K562 (cell line): ENCODE data around the gene WFDC1. TPM values are rescaled to one million over a fixed set of nuclear protein-coding genes. Genes with fewer than 3 reads are reported as not detected.

Source experiments
- ATAC-seq: fragments of 200-7000 bp; cut with Tn5 transposase; 3 replicates; pipeline ENCODE4 v1.9.1; 2020; ENCODE audit warnings: moderate library complexity
- BruUV-seq: library from RNA; stranded (reverse); fragments of 400-500 nt; replicated peaks from 2 replicates; lab custom pipeline; 2021; lab: Mats Ljungman, UMichigan
- CTCF ChIA-PET: fragments of 300-600 bp; formaldehyde crosslinking; extraction: SDS; loops from one replicate; lab custom pipeline; 2021; ENCODE audit warnings: low intra/inter-chr PET ratio; lab: Yijun Ruan, JAX
- POLR2A ChIA-PET: fragments of 300-600, 350-650 bp; sonication (Branson Sonifier 250); formaldehyde crosslinking; extraction: SDS; loops from one replicate; lab custom pipeline; 2021; ENCODE audit warnings: antibody characterized with exemption, inconsistent platforms; lab: Yijun Ruan, JAX
- DNase-seq, 4 experiments: peaks; one replicate each; pipeline versions ENCODE4 v3.0.0 to v3.0.0-alpha.2; 2011 to 2018; ENCODE audit warnings: low spot score in 3 of 4, mixed read lengths in 3 of 4; ENCODE audit errors: extremely low read depth in 1 of 4
- FAIRE-seq: peaks from 2 replicates; lab custom pipeline; 2011; peaks lifted over from hg19 to GRCh38; lab: Jason Lieb, UNC
- H2AFZ ChIP-seq: 2 replicates; pipeline ENCODE4 v1.6.0; 2011; ENCODE audit warnings: low read depth, low read length, control low read depth, inconsistent platforms
- H3K27ac ChIP-seq: fragments of 200-600 bp; 3 replicates; pipeline ENCODE4 v1.8.0; 2011; ENCODE audit warnings: low read depth, mild to moderate bottlenecking, control low read depth, inconsistent platforms, low read length, moderate library complexity, mixed read lengths; ENCODE audit errors: extremely low read depth
- H3K27me3 ChIP-seq, 2 experiments: fragments of 300-600 bp in 1 of 2; 2 replicates in 1 of 2; 3 replicates in 1 of 2; pipeline versions ENCODE4 v1.6.0 to v1.8.0; 2011; ENCODE audit warnings: inconsistent platforms in 2 of 2, low read length in 2 of 2, mild to moderate bottlenecking in 1 of 2, mixed read lengths in 1 of 2, moderate library complexity in 1 of 2; ENCODE audit not compliant: control insufficient read depth in 2 of 2, insufficient read depth in 2 of 2
- H3K36me3 ChIP-seq: fragments of 300-600 bp; 3 replicates; pipeline ENCODE4 v1.8.0; 2011; ENCODE audit warnings: mild to moderate bottlenecking, low read length, inconsistent platforms; ENCODE audit not compliant: control insufficient read depth, insufficient read depth
- H3K4me1 ChIP-seq, 2 experiments: fragments of 200-600 bp in 1 of 2; replicated peaks in 1 of 2; 2 replicates in 1 of 2; 3 replicates in 1 of 2; pipeline versions ENCODE4 v1.5.1 to v1.8.0; 2011; ENCODE audit warnings: inconsistent platforms in 2 of 2, low read length in 2 of 2, mild to moderate bottlenecking in 1 of 2, mixed read lengths in 1 of 2, moderate library complexity in 1 of 2; ENCODE audit not compliant: control insufficient read depth in 2 of 2, insufficient read depth in 2 of 2
- H3K4me2 ChIP-seq: 2 replicates; pipeline ENCODE4 v1.6.1; 2011; ENCODE audit warnings: low read length, control low read depth, inconsistent platforms, mixed read lengths; ENCODE audit not compliant: insufficient read depth
- H3K4me3 ChIP-seq: fragments of 200-600 bp; sonication (generic), shearing (Covaris generic); 2 replicates; pipeline ENCODE4 v1.5.1; 2016; ENCODE audit warnings: control low read depth, inconsistent platforms
- H3K79me2 ChIP-seq: fragments of 200-600 bp; 3 replicates; pipeline ENCODE4 v1.8.0; 2011; ENCODE audit warnings: low read length, inconsistent platforms; ENCODE audit not compliant: control insufficient read depth, insufficient read depth
- H3K9ac ChIP-seq, 2 experiments: 2 replicates each; pipeline versions ENCODE4 v1.6.0 to v1.6.1; 2011; ENCODE audit warnings: low read depth in 2 of 2, low read length in 2 of 2, control low read depth in 1 of 2, inconsistent platforms in 1 of 2, mild to moderate bottlenecking in 1 of 2, mixed read lengths in 1 of 2; ENCODE audit not compliant: insufficient read depth in 1 of 2
- H3K9me1 ChIP-seq: one replicate; pipeline ENCODE4 v1.6.0; 2011; ENCODE audit warnings: inconsistent platforms, mild to moderate bottlenecking, low read length, moderate library complexity; ENCODE audit not compliant: control insufficient read depth, insufficient read depth
- H3K9me3 ChIP-seq: replicated peaks from 2 replicates; pipeline ENCODE4 v1.5.1; 2011; ENCODE audit warnings: low read depth, low read length, inconsistent platforms; ENCODE audit not compliant: control insufficient read depth, insufficient read depth
- H4K20me1 ChIP-seq: replicated peaks from 2 replicates; pipeline ENCODE4 v1.6.1; 2011; ENCODE audit warnings: low read length, inconsistent platforms, mixed read lengths; ENCODE audit not compliant: control insufficient read depth, insufficient read depth
- ADNP ChIP-seq: fragments of 200-800 bp; sonication (Bioruptor generic); IDR thresholded peaks from 2 replicates; pipeline ENCODE4 v1.6.1; 2016; ENCODE audit warnings: missing genetic modification characterization, missing compliant biosample characterization
- BCOR ChIP-seq: fragments of 450-650 bp; IDR thresholded peaks from 2 replicates; pipeline ENCODE4 v1.6.1; 2016
- FOSL1 ChIP-seq: fragments of 200-800 bp; sonication (Bioruptor generic); conservative IDR thresholded peaks from 2 replicates; pipeline ENCODE4 v1.6.1; 2016; ENCODE audit warnings: missing genetic modification characterization, missing compliant biosample characterization
- HDAC2 ChIP-seq: fragments of 450-650 bp; IDR thresholded peaks from 2 replicates; pipeline ENCODE4 v1.6.1; 2016; ENCODE audit warnings: mild to moderate bottlenecking
- KDM1A ChIP-seq, 2 experiments: fragments of 450-650 bp; IDR thresholded peaks; 2 replicates each; pipeline ENCODE4 v1.6.1; 2016; ENCODE audit warnings: mild to moderate bottlenecking in 2 of 2
- MCM7 ChIP-seq, 2 experiments: fragments of 450-650 bp; IDR thresholded peaks; 2 replicates each; pipeline ENCODE4 v1.6.1; 2016 to 2018
- RBM25 ChIP-seq: fragments of 200-400 bp; formaldehyde crosslinking; IDR thresholded peaks from 2 replicates; pipeline ENCODE4 v1.6.1; 2018; ENCODE audit warnings: low read length, low read depth, moderate library complexity; ENCODE audit not compliant: severe bottlenecking
- RCOR1 ChIP-seq, 2 experiments: IDR thresholded peaks; 2 replicates each; pipeline ENCODE4 v1.6.1; 2012; ENCODE audit warnings: low read depth in 2 of 2, low read length in 2 of 2, borderline replicate concordance in 1 of 2, improper control_type of control experiment in 1 of 2
- SMARCA5 ChIP-seq: fragments of 450-650 bp; IDR thresholded peaks from 2 replicates; pipeline ENCODE4 v1.6.1; 2016
- ZFP36 ChIP-seq: fragments of 150-350 bp; IDR thresholded peaks from 2 replicates; pipeline ENCODE4 v1.6.1; 2018; ENCODE audit warnings: low read length, low read depth; ENCODE audit not compliant: partially characterized antibody
- WGBS: fragments of 100-300 bp; shearing (Covaris generic); methylation state at CpG from one replicate; pipeline ENCODE4 v1.1.6; 2016; ENCODE audit warnings: low coverage, mixed read lengths; ENCODE audit not compliant: insufficient coverage; ENCODE audit errors: missing lambda C conversion rate; 5-methylcytosine and 5-hydroxymethylcytosine counted together
- in situ Hi-C: fragments of 300-500 bp; cut with MboI; formaldehyde crosslinking; loops from 4 replicates; pipeline ENCODE4 v1.15.0; 2018; ENCODE audit warnings: inconsistent platforms, mixed read lengths
- intact Hi-C: fragments of 100-400 bp; cut with micrococcal nuclease; formaldehyde crosslinking; loops from 2 replicates; pipeline ENCODE4 v1.14.2; 2022
- polyA plus RNA-seq, 8 experiments: library from polyadenylated mRNA; depleted of rRNA in 4 of 8; stranded (reverse) in 5 of 8; unstranded in 3 of 8; fragments of >200 nt; fragmentation: Nextera tagmentation in 2 of 8; fragmentation: Illumina TruSeq in 1 of 8; extraction: Ambion mirVana in 2 of 8; extraction: Trizol in 1 of 8; gene quantifications; 2 replicates each; pipeline versions ENCODE4 v1.2.1 to v1.2.3, GENCODE V29; 2011 to 2014; ENCODE audit warnings: inconsistent platforms in 1 of 8, missing spikeins in 1 of 8
- total RNA-seq, 7 experiments: library from RNA; depleted of rRNA in 6 of 7; stranded (reverse); fragments of >200 nt in 6 of 7; fragmentation: Illumina TruSeq in 2 of 7; extraction: Trizol in 2 of 7; gene quantifications; 2 replicates each; pipeline versions ENCODE4 v1.2.1 to v1.2.3, GENCODE V29; 2011 to 2021; ENCODE audit warnings: low replicate concordance in 1 of 7

The WFDC1 gene
- total and polyA plus RNA-seq, 9 of the 15 experiments (the other 6 are each of a cell fraction or from before 2014, with no cell fraction given): not detected

DNA sequence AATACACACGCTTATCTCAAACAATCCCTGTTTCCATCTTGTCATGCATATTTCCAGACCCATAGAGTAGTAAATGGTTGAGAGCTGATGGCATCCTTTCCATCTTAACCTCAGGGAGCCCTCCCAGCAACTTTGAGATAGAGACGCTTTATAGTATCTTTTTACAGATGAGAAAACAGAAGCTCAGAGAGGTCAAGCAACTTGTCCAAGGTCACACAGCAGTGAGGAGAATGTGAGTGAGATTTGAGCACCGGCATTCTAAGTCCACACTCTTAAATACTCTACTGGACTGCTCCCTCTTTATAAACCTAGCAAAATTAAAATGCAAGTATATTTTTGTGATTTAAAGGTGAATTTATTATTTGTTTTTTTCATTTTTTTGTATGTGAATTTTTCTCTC is 35.0 kb upstream of the WFDC1 start:
- Histone ChIP-seq H2AFZ (no peak overlapping the region), H3K4me3 (no peak overlapping the region), H3K27me3 (peaks cover 9 to 49% of the 10 kb centered on the region in 2 experiments; a peak in 4 of 5 replicates), H4K20me1 (no peaks in the 10 kb centered on the region), H3K9ac (no peak overlapping the region), H3K27ac (no peak overlapping the region), H3K79me2 (no peaks in the 10 kb centered on the region), H3K4me2 (no peak overlapping the region), H3K9me3 (no peaks in the 10 kb centered on the region), H3K4me1 (no peaks in the 10 kb centered on the region), H3K36me3 (no peaks in the 10 kb centered on the region), H3K9me1 (no peaks in the 10 kb centered on the region)
- ATAC-seq: no peak
- in situ Hi-C loops (no loop called here), intact Hi-C loops (no loop called here)
- no peak for FAIRE-seq
- POLR2A ChIA-PET: interaction anchor here (0.6 kb wide), 1 partner anchor 217 kb away, joined by 3 read pairs; the partner anchor contains the start of gene SLC38A8
- CTCF ChIA-PET: no interaction called here
- TF ChIP-seq ZFP36 (peak; percentile 83), KDM1A (IDR thresholded peaks at IDR 0.05) (peak; percentile 76 to 80), RBM25 (peak; percentile 99), SMARCA5 (0 out of 2 replicates have a peak, but pooled peaks have one; percentile 22), HDAC2 (peak; percentile 61; the same call in 1 of the 2 replicates), FOSL1 (tag) (no peak), ADNP (tag) (peak; percentile 79), MCM7 (IDR thresholded peaks at IDR 0.05) (no peak), BCOR (peak; percentile 97), RCOR1 (IDR thresholded peaks at IDR 0.05; ENCODE audit: borderline replicate concordance in 1 of 2, low read depth in 2 of 2, low read length in 2 of 2) (0 out of 4 replicates have a peak, but pooled peaks of 1 of the 2 experiments have one; percentile 25)
- DNase-seq: no peak
- no TSS peak for BruUV-seq
- WGBS: 6% methylated on average over 3 of the region's 3 CpGs
